ENCODE measurements around the gene OTC.

The OTC gene

GRCh38 chrX:38376747-38377146, 24.3 kb downstream of the OTC start:
- Histone ChIP-seq H3K4me1 (ENCODE audit: insufficient read depth, low read length) (no peaks in the 10 kb centered on the region), H3K9ac (ENCODE audit: low read depth, low read length) (no peak overlapping the region), H3K36me3 (ENCODE audit: insufficient read depth, low read length) (no peaks in the 10 kb centered on the region), H3K9me3 (ENCODE audit: control insufficient read depth, insufficient read depth, low read length) (no peaks in the 10 kb centered on the region)

- Histone ChIP-seq H3K36me3 (ENCODE audit: insufficient read depth, low read length) (no peaks in the 10 kb centered on the region), H3K4me1 (ENCODE audit: insufficient read depth, low read length) (no peaks in the 10 kb centered on the region), H3K9me3 (ENCODE audit: control insufficient read depth, insufficient read depth, low read length) (no peaks in the 10 kb centered on the region), H3K9ac (ENCODE audit: low read depth, low read length) (no peak overlapping the region)
Measured at GRCh38 chrX:38379088-38379487, 26.7 kb downstream of the OTC start.

- no peaks in the 10 kb centered on the region; the same call in 1 of the 2 replicates for H3K9me3 ChIP-seq (ENCODE audit: control insufficient read depth, insufficient read depth, low read length)
- H3K4me1 ChIP-seq (ENCODE audit: insufficient read depth, low read length): no peaks in the 10 kb centered on the region
- H3K36me3 ChIP-seq (ENCODE audit: insufficient read depth, low read length): no peaks in the 10 kb centered on the region
- no peak overlapping the region for H3K9ac ChIP-seq (ENCODE audit: low read depth, low read length)
Measured at GRCh38 chrX:38382663-38383062, 30.3 kb downstream of the OTC start.

- no peak overlapping the region for H3K9ac ChIP-seq (ENCODE audit: low read depth, low read length)
- H3K9me3 ChIP-seq (ENCODE audit: control insufficient read depth, insufficient read depth, low read length): no peaks in the 10 kb centered on the region
- no peaks in the 10 kb centered on the region for H3K4me1 ChIP-seq (ENCODE audit: insufficient read depth, low read length)
- no peaks in the 10 kb centered on the region for H3K36me3 ChIP-seq (ENCODE audit: insufficient read depth, low read length)
Measured at GRCh38 chrX:38400389-38400910, 48.0 kb downstream of the OTC start.

GRCh38 chrX:38402118-38402517, 49.7 kb downstream of the OTC start:
- Histone ChIP-seq H3K4me1 (ENCODE audit: insufficient read depth, low read length) (no peaks in the 10 kb centered on the region), H3K9ac (ENCODE audit: low read depth, low read length) (no peak overlapping the region), H3K9me3 (ENCODE audit: control insufficient read depth, insufficient read depth, low read length) (no peaks in the 10 kb centered on the region), H3K36me3 (ENCODE audit: insufficient read depth, low read length) (no peaks in the 10 kb centered on the region)

- Histone ChIP-seq H3K36me3 (ENCODE audit: insufficient read depth, low read length) (no peaks in the 10 kb centered on the region), H3K9me3 (ENCODE audit: control insufficient read depth, insufficient read depth, low read length) (no peaks in the 10 kb centered on the region), H3K9ac (ENCODE audit: low read depth, low read length) (no peak overlapping the region), H3K4me1 (ENCODE audit: insufficient read depth, low read length) (no peaks in the 10 kb centered on the region)
Measured at GRCh38 chrX:38403834-38404233, 51.4 kb downstream of the OTC start.

- Histone ChIP-seq H3K36me3 (ENCODE audit: insufficient read depth, low read length) (no peaks in the 10 kb centered on the region), H3K9ac (ENCODE audit: low read depth, low read length) (no peak overlapping the region), H3K4me1 (ENCODE audit: insufficient read depth, low read length) (no peaks in the 10 kb centered on the region), H3K9me3 (ENCODE audit: control insufficient read depth, insufficient read depth, low read length) (no peaks in the 10 kb centered on the region)
Measured at GRCh38 chrX:38407126-38407525, 54.7 kb downstream of the OTC start.

- H3K9me3 ChIP-seq (ENCODE audit: control insufficient read depth, insufficient read depth, low read length): no peaks in the 10 kb centered on the region
- no peaks in the 10 kb centered on the region for H3K4me1 ChIP-seq (ENCODE audit: insufficient read depth, low read length)
- no peak overlapping the region for H3K9ac ChIP-seq (ENCODE audit: low read depth, low read length)
- no peaks in the 10 kb centered on the region for H3K36me3 ChIP-seq (ENCODE audit: insufficient read depth, low read length)
Measured at GRCh38 chrX:38409289-38409688, 56.9 kb downstream of the OTC start.

GRCh38 chrX:38426785-38427184, 74.4 kb downstream of the OTC start:
- Histone ChIP-seq H3K9ac (ENCODE audit: low read depth, low read length) (no peak overlapping the region), H3K36me3 (ENCODE audit: insufficient read depth, low read length) (no peaks in the 10 kb centered on the region), H3K4me1 (ENCODE audit: insufficient read depth, low read length) (no peaks in the 10 kb centered on the region), H3K9me3 (ENCODE audit: control insufficient read depth, insufficient read depth, low read length) (no peaks in the 10 kb centered on the region)

- Histone ChIP-seq H3K36me3 (ENCODE audit: insufficient read depth, low read length) (no peaks in the 10 kb centered on the region), H3K9me3 (ENCODE audit: control insufficient read depth, insufficient read depth, low read length) (no peaks in the 10 kb centered on the region), H3K9ac (ENCODE audit: low read depth, low read length) (no peak overlapping the region), H3K4me1 (ENCODE audit: insufficient read depth, low read length) (no peaks in the 10 kb centered on the region)
Measured at GRCh38 chrX:38431525-38431924, 79.1 kb downstream of the OTC start.

- no peaks in the 10 kb centered on the region for H3K36me3 ChIP-seq (ENCODE audit: insufficient read depth, low read length)
- no peak overlapping the region for H3K9ac ChIP-seq (ENCODE audit: low read depth, low read length)
- no peaks in the 10 kb centered on the region for H3K9me3 ChIP-seq (ENCODE audit: control insufficient read depth, insufficient read depth, low read length)
- H3K4me1 ChIP-seq (ENCODE audit: insufficient read depth, low read length): no peaks in the 10 kb centered on the region
Measured at GRCh38 chrX:38435130-38435529, 82.7 kb downstream of the OTC start.

- H3K9me3 ChIP-seq (ENCODE audit: control insufficient read depth, insufficient read depth, low read length): no peaks in the 10 kb centered on the region
- no peaks in the 10 kb centered on the region for H3K4me1 ChIP-seq (ENCODE audit: insufficient read depth, low read length)
- no peaks in the 10 kb centered on the region for H3K36me3 ChIP-seq (ENCODE audit: insufficient read depth, low read length)
- no peak overlapping the region for H3K9ac ChIP-seq (ENCODE audit: low read depth, low read length)
Measured at GRCh38 chrX:38437093-38437492, 84.7 kb downstream of the OTC start.

- Histone ChIP-seq H3K36me3 (ENCODE audit: insufficient read depth, low read length) (no peaks in the 10 kb centered on the region), H3K9me3 (ENCODE audit: control insufficient read depth, insufficient read depth, low read length) (no peaks in the 10 kb centered on the region), H3K4me1 (ENCODE audit: insufficient read depth, low read length) (no peaks in the 10 kb centered on the region), H3K9ac (ENCODE audit: low read depth, low read length) (no peak overlapping the region)
Measured at GRCh38 chrX:38438321-38438720, 85.9 kb downstream of the OTC start.

- Histone ChIP-seq H3K4me1 (ENCODE audit: insufficient read depth, low read length) (no peaks in the 10 kb centered on the region), H3K9ac (ENCODE audit: low read depth, low read length) (no peak overlapping the region), H3K9me3 (ENCODE audit: control insufficient read depth, insufficient read depth, low read length) (peaks cover 2% of the 10 kb centered on the region; the same call in 1 of the 2 replicates), H3K36me3 (ENCODE audit: insufficient read depth, low read length) (no peaks in the 10 kb centered on the region)
Measured at GRCh38 chrX:38452603-38453002, 100.2 kb downstream of the OTC start.

GRCh38 chrX:38458071-38458470, 105.7 kb downstream of the OTC start:
- Histone ChIP-seq H3K9ac (ENCODE audit: low read depth, low read length) (no peak overlapping the region), H3K9me3 (ENCODE audit: control insufficient read depth, insufficient read depth, low read length) (peaks cover 5% of the 10 kb centered on the region; the same call in 1 of the 2 replicates), H3K4me1 (ENCODE audit: insufficient read depth, low read length) (no peaks in the 10 kb centered on the region), H3K36me3 (ENCODE audit: insufficient read depth, low read length) (no peaks in the 10 kb centered on the region)

- peaks cover 3% of the 10 kb centered on the region; the same call in 1 of the 2 replicates for H3K9me3 ChIP-seq (ENCODE audit: control insufficient read depth, insufficient read depth, low read length)
- H3K9ac ChIP-seq (ENCODE audit: low read depth, low read length): no peak overlapping the region
- no peaks in the 10 kb centered on the region for H3K36me3 ChIP-seq (ENCODE audit: insufficient read depth, low read length)
- H3K4me1 ChIP-seq (ENCODE audit: insufficient read depth, low read length): no peaks in the 10 kb centered on the region
Measured at GRCh38 chrX:38462257-38462656, 109.9 kb downstream of the OTC start.

Measured in ES-I3 (cell line).